GM21717 (cell line): Measurements from ENCODE around the gene FBXO8.
"Not testable (repeated sequence)": the region's sequence is repeated elsewhere in the genome, so short reads cannot be mapped to it uniquely, and the experiment has no call there.

ENCODE experiments used
- ATAC-seq: cut with Tn5 transposase; IDR thresholded peaks from one replicate; pipeline ENCODE4 v1.9.1; 2021; ENCODE audit warnings: mild to moderate bottlenecking, moderate library complexity; ENCODE audit not compliant: unreplicated experiment

FBXO8 gene

GRCh38 chr4:174283507-174284471, at the start of gene FBXO8, which contains the start of gene CEP44:
Gene FBXO8 (minus strand): TSS chr4:174283667. CDS start chr4:174263092, 20,575 bp downstream.
Gene CEP44 (plus strand): TSS chr4:174283911. CDS start chr4:174299122, 15,211 bp downstream.
- peak; percentile 69 for ATAC-seq

- no peak for ATAC-seq
These were observed 49.5 kb upstream of the FBXO8 start for GRCh38 chr4:174332741-174333493.

GRCh38 chr4:174324725-174325124, 41.3 kb upstream of the FBXO8 start:
- no peak for ATAC-seq

- ATAC-seq: no peak
These were observed 40.8 kb upstream of the FBXO8 start for GRCh38 chr4:174324236-174324635.

GRCh38 chr4:174320494-174321199, 37.2 kb upstream of the FBXO8 start:
- no peak for ATAC-seq

- ATAC-seq: no peak
These were observed 35.6 kb upstream of the FBXO8 start for GRCh38 chr4:174318829-174319764.

- ATAC-seq: no peak
These were observed 34.1 kb upstream of the FBXO8 start for GRCh38 chr4:174317531-174317930.

GRCh38 chr4:174316954-174317353, 33.5 kb upstream of the FBXO8 start:
- ATAC-seq: no peak

- no peak for ATAC-seq
These were observed 33.1 kb upstream of the FBXO8 start for GRCh38 chr4:174316546-174316945.

- no peak for ATAC-seq
These were observed 31.3 kb upstream of the FBXO8 start for GRCh38 chr4:174314770-174315169.

GRCh38 chr4:174314274-174314673, 30.8 kb upstream of the FBXO8 start:
- ATAC-seq: no peak

GRCh38 chr4:174312993-174313392, 29.5 kb upstream of the FBXO8 start:
- ATAC-seq: no peak

- ATAC-seq: no peak
These were observed 24.2 kb upstream of the FBXO8 start for GRCh38 chr4:174307694-174308093.

- no peak for ATAC-seq
These were observed 22.5 kb upstream of the FBXO8 start for GRCh38 chr4:174305961-174306360.

GRCh38 chr4:174304664-174305063, 21.2 kb upstream of the FBXO8 start:
- no peak for ATAC-seq

- ATAC-seq: no peak
These were observed 20.2 kb upstream of the FBXO8 start for GRCh38 chr4:174303687-174304086.

GRCh38 chr4:174295142-174295541, 11.7 kb upstream of the FBXO8 start:
- ATAC-seq: not testable (repeated sequence)

GRCh38 chr4:174294641-174295040, 11.2 kb upstream of the FBXO8 start:
- ATAC-seq: not testable (repeated sequence)

- ATAC-seq: no peak
These were observed 9.0 kb upstream of the FBXO8 start for GRCh38 chr4:174292473-174292872.

- no peak for ATAC-seq
These were observed 3.4 kb upstream of the FBXO8 start for GRCh38 chr4:174286870-174287269.
